GM19467 (cell line): ENCODE results near the gene KCNMB3.
"Not testable (repeated sequence)": the region's sequence is repeated elsewhere in the genome, so short reads cannot be mapped to it uniquely, and the experiment has no call there.

Experiments
- ATAC-seq: cut with Tn5 transposase; IDR thresholded peaks from one replicate; pipeline ENCODE4 v1.9.1; 2021; ENCODE audit warnings: mild to moderate bottlenecking, moderate library complexity; ENCODE audit not compliant: unreplicated experiment

Gene KCNMB3

GRCh38 chr3:179265092-179265491 is 14.2 kb upstream of the KCNMB3 start:
- ATAC-seq, result no peak

GRCh38 chr3:179264449-179264848 is 13.5 kb upstream of the KCNMB3 start:
- no peak for ATAC-seq

- ATAC-seq, result no peak
These were observed 12.2 kb upstream of the KCNMB3 start for GRCh38 chr3:179263134-179263533.

- ATAC-seq, result peak; percentile 94
These were observed 10.2 kb upstream of the KCNMB3 start for GRCh38 chr3:179260949-179261765.

- not testable (repeated sequence) for ATAC-seq
These were observed 9.2 kb upstream of the KCNMB3 start for GRCh38 chr3:179259959-179260756.

- no peak for ATAC-seq
These were observed 7.9 kb upstream of the KCNMB3 start for GRCh38 chr3:179258820-179259219.

- ATAC-seq, result not testable (repeated sequence)
These were observed 6.8 kb upstream of the KCNMB3 start for GRCh38 chr3:179257742-179258141.

GRCh38 chr3:179256813-179257212 is 5.9 kb upstream of the KCNMB3 start:
- ATAC-seq, result no peak

GRCh38 chr3:179247289-179248015 is 3.5 kb downstream of the KCNMB3 start:
- no peak for ATAC-seq

GRCh38 chr3:179244878-179245277 is 6.0 kb downstream of the KCNMB3 start:
- no peak for ATAC-seq

- ATAC-seq, result not testable (repeated sequence)
These were observed 8.1 kb downstream of the KCNMB3 start for GRCh38 chr3:179242859-179243258.

GRCh38 chr3:179240299-179240698 is 10.6 kb downstream of the KCNMB3 start:
- not testable (repeated sequence) for ATAC-seq

GRCh38 chr3:179236669-179237301 is 14.1 kb downstream of the KCNMB3 start:
- peak; percentile 62 for ATAC-seq

- ATAC-seq, result no peak
These were observed 16.7 kb downstream of the KCNMB3 start for GRCh38 chr3:179234199-179234598.

- no peak for ATAC-seq
These were observed 17.9 kb downstream of the KCNMB3 start for GRCh38 chr3:179233043-179233442.

- ATAC-seq, result no peak
These were observed 21.7 kb downstream of the KCNMB3 start for GRCh38 chr3:179229177-179229576.

GRCh38 chr3:179227349-179227748 is 23.6 kb downstream of the KCNMB3 start:
- no peak for ATAC-seq

- no peak for ATAC-seq
These were observed 26.3 kb downstream of the KCNMB3 start for GRCh38 chr3:179224584-179224983.

GRCh38 chr3:179223548-179223947 is 27.4 kb downstream of the KCNMB3 start:
- no peak for ATAC-seq

GRCh38 chr3:179218213-179218612 is 32.7 kb downstream of the KCNMB3 start:
- ATAC-seq, result not testable (repeated sequence)

- not testable (repeated sequence) for ATAC-seq
These were observed 35.4 kb downstream of the KCNMB3 start for GRCh38 chr3:179215550-179215949.
